22Rv1 (cell line): Measurements from ENCODE around the gene ANKRD36C.
"Not testable (repeated sequence)": the region's sequence is repeated elsewhere in the genome, so short reads cannot be mapped to it uniquely, and the experiment has no call there.

Experiments
- H3K27ac ChIP-seq: fragments of 450-650 bp; 2 replicates; pipeline ENCODE4 v1.5.1; 2017
- CTCF ChIP-seq: fragments of 450-650 bp; IDR thresholded peaks from 2 replicates; pipeline ENCODE4 v1.5.1; 2017; ENCODE audit warnings: mild to moderate bottlenecking

ANKRD36C gene

GRCh38 chr2:96012792-96013264, 21.2 kb upstream of the ANKRD36C start:
- peak; percentile 16; the same call in 1 of the 2 replicates for TF ChIP-seq CTCF
- H3K27ac ChIP-seq, result not testable (repeated sequence)

GRCh38 chr2:96012086-96012791, 20.6 kb upstream of the ANKRD36C start:
- not testable (repeated sequence) for H3K27ac ChIP-seq

DNA sequence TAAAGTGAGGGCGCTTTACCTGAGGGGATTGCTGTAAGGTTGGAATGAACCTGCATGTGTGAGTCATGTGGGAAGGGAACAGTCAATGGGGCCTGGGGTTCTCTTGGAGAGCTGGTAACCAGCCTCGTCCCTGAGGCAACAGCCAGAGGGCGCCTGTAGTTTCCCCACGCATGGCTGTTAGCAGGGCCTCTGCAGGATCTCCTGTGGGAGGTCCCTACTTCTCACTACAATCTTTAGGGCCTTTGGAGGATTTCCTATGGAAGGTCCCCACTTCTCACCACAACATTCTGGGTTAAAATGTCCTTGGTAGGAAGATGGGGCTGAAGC, 19.5 kb upstream of the ANKRD36C start:
- H3K27ac ChIP-seq, result not testable (repeated sequence)

DNA sequence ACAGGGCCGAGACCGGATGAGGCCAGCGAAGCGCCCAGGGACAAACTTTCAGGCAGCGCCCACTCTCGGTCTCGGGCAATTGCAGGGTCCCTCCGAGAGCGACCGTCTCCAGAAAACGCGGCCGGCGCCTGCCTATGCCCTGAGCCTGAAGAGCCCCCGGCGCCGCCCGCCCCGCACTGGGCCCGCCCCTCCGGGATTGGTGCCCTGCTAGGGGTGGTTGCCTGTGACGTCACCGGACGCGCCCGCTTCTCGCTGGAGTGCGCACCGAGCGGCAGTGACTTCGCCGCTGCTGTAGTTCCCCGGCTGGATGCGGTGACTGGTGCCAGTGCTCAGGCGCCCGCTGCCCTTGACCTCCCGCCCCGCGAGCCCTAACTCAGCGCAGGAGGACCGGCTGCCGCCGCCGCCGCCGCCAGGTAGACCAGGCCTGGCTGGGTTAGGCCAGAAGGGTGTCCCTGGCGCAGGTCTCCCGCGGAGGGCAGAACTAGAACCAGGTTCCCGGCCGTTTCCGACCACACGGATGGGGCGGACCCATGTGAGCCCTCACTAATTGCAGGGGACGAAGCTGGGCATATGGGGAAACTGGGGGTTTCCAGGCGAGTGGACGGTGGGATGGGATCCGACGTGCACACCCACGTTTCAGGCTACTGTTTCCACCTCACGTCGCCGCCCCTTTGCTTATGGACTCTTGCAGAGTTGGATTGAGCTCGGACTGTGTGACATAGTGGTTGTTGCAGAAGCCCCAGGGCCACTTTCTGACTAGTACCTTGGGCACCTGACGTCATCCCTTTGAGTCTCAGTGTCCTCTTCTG, 18.9 kb upstream of the ANKRD36C start:
- H3K27ac ChIP-seq, result not testable (repeated sequence)

More for the DNA sequence above, 19.5 kb upstream of the ANKRD36C start:
- peak; percentile 29 for TF ChIP-seq CTCF

GRCh38 chr2:96009833-96010232, 18.2 kb upstream of the ANKRD36C start:
- not testable (repeated sequence) for H3K27ac ChIP-seq

DNA sequence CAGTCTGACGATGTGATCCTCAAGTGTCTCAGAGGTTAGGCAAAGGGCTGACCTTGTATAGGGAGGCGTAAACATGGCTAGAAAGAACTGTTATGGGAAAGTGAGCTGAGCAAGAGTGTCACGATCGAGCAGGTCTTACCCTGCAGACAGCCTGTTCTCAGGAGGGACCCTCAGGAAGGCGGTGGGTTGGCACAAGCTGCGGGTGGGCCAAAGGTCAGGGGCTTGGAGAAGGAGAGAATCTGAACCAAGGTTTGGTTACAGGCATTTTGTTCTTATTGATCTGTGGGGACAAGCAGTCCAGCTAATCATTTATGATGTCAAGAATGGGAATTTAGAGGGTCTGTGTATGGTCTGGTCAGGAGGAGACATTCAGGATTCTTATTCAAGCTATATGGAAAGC, 16.4 kb upstream of the ANKRD36C start:
- not testable (repeated sequence) for H3K27ac ChIP-seq

DNA sequence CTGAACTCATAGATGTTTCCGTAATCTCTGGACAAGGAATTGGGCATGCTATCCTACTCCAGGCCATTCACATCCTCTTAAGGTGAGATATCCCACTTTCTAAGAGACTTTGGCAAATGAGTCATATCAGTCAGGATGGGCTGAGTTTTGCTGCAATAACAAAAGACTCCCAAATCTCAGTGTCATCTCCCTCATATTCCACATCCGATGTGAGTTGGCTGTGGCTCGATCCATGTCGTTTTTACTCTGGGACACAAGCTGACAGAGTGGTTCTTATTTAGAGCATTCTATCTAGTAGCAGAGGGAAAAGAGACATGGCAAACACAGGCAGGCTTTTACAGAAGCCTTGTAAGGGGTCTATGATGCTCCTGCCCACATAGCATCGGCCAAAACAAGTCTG, 14.6 kb upstream of the ANKRD36C start:
- not testable (repeated sequence) for H3K27ac ChIP-seq

GRCh38 chr2:95992520-95993272, 1.1 kb upstream of the ANKRD36C start:
- H3K27ac ChIP-seq, result peak overlapping the region; percentile 91
- TF ChIP-seq CTCF, result peak; percentile 88

DNA sequence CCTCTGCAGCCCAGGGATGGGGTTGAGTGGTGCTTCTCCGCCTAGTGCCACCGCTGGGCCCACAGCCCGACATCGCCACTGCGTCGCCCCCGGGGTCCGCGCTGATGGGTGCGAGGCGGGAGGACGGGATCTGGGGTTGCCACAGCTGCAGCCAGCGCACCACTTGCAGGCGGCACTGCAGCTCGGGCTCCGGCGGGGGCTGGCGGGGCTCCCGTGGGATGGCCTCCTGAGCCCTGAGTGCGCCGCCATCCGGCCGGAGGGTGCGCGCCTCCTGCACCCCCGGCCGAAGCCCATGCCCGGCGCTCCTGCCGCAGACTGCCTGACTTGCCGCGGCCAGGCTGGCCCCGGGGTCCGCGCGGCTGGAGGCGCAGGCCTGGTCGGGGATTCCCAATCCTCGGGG, 478 bp upstream of the ANKRD36C start:
- peak overlapping the region; percentile 91 for H3K27ac ChIP-seq

DNA sequence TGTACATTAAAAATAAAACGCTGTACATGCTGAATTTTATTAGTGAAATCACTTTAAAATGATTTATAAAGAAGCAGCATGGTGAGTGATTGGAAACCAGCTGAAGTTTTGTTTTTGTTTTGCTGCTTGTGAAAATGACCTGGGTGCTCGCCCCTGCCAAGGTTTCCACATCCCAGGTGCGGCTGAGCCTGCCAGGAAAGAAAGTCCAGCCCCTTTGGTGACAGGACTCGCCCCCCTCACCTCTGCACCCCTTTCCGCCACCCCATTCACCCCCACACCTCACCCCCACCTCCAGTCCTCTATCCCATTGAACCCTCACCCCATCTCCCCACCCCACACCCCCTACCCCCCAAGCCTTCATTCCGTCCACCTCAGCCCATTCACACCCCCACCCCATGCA, 740 bp downstream of the ANKRD36C start:
- H3K27ac ChIP-seq, result peak overlapping the region; percentile 91

GRCh38 chr2:95951662-95952061, 40.0 kb downstream of the ANKRD36C start:
- not testable (repeated sequence) for H3K27ac ChIP-seq

DNA sequence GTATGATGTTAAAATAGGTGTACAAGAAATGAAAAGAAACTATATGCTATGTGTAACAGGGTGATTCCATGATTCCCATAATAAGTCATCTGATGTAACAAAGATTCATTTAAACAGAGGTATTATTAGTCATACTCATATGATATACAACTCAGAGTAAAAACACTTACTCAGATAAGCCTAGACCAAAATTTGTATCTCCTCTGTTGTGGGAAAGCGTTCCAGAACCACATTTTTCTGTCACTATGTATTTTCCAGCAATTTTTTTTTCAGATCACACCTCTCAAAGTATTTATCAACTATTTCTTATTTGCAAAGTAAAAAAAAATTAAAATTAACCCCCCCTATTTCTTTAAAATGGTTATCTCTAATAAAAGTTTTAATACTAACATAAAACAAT, 43.6 kb downstream of the ANKRD36C start:
- H3K27ac ChIP-seq, result not testable (repeated sequence)

- H3K27ac ChIP-seq, result not testable (repeated sequence)
Observed at GRCh38 chr2:95939947-95940346, 51.7 kb downstream of the ANKRD36C start.

DNA sequence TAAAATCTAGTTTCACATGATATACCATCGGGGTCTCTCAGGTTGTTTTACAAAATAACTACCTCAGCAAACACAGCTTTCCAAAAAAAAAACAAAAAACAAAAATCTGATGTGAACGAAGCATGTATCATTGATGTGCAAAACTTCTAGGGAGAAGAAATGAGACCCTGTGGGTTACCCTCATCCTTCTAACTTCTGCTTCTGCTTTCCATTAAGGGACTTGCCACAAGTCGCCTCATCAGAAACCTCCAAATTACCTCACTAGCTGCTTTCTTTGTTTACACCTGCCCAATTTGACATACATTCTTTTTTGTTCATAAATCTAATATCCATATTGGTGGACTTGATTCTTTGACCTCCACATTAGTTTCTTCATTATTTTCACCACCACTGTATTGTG, 60.9 kb downstream of the ANKRD36C start:
- not testable (repeated sequence) for H3K27ac ChIP-seq

- H3K27ac ChIP-seq, result not testable (repeated sequence)
Observed at GRCh38 chr2:95917007-95917406, 74.6 kb downstream of the ANKRD36C start.

DNA sequence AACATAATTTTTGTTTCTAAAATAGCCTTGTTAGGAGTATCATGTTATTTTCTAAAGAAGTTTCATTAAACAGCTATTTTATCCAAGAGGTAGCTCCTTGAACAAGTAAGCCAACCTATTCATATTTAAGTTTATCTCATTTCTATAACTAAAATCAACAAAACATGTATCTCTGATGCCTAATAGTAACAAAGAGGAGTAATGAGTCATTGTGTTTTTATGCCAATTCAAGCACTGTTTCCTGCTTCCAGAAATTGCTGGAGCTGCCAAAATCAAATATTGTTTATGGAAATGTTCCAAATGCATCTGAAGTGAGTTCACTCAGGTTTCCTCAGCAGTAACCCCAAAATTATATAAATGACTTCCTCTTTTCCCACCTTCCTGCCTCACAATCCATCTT, 76.5 kb downstream of the ANKRD36C start:
- H3K27ac ChIP-seq, result peak overlapping the region; percentile 37; the same call in 1 of the 2 replicates

DNA sequence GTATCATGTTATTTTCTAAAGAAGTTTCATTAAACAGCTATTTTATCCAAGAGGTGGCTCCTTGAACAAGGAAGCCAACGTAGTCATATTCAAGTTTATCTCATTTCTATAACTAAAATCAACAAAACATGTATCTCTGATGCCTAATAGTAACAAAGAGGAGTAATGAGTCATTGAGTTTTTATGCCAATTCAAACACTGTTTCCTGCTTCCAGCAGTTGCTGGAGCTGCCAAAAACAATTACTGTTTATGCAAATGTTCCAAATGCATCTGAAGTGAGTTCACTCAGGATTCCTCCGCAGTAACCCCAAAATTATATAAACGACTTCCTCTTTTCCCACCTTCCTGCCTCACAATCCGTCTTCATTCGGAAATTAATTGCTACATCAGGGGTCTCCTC, 80.2 kb downstream of the ANKRD36C start:
- H3K27ac ChIP-seq, result peak overlapping the region; percentile 50

- not testable (repeated sequence) for H3K27ac ChIP-seq
Observed at GRCh38 chr2:95894443-95894842, 97.2 kb downstream of the ANKRD36C start.
